Stimulated activated CD4-positive, alpha-beta T cell treated with anti-CD3 and anti-CD28 coated beads, Interleukin-2, amount 100 ng/mL, for 24 hours (primary cell): ENCODE data around the gene UBAC2.
"Not testable (repeated sequence)": the region's sequence is repeated elsewhere in the genome, so short reads cannot be mapped to it uniquely, and the experiment has no call there.

Experiments
- DNase-seq, 2 donors: peaks; one replicate each; pipeline ENCODE4 v3.0.0-alpha.2; 2020

The UBAC2 gene

GRCh38 chr13:99215184-99215830 is 14.7 kb downstream of the UBAC2 start:
- peak; percentile 57 to 58 for DNase-seq

- DNase-seq = peak; percentile 30 to 34
These were observed 16.9 kb downstream of the UBAC2 start for GRCh38 chr13:99217461-99218110.

- DNase-seq = peak in 1 of 2 donors; percentile 16
These were observed 17.5 kb downstream of the UBAC2 start for GRCh38 chr13:99218126-99218525.

GRCh38 chr13:99218545-99218944 is 17.9 kb downstream of the UBAC2 start:
- peak in 1 of 2 donors; percentile 16 for DNase-seq

- DNase-seq = peak; percentile 40 to 50
These were observed 18.3 kb downstream of the UBAC2 start for GRCh38 chr13:99218969-99219368.

GRCh38 chr13:99220199-99220935 is 19.7 kb downstream of the UBAC2 start:
- DNase-seq = peak in 1 of 2 donors; percentile 15

GRCh38 chr13:99221567-99222239 is 21.0 kb downstream of the UBAC2 start:
- DNase-seq = peak in 1 of 2 donors; percentile 15

GRCh38 chr13:99223587-99223986 is 22.9 kb downstream of the UBAC2 start:
- no peak for DNase-seq

GRCh38 chr13:99224021-99224420 is 23.4 kb downstream of the UBAC2 start:
- DNase-seq = no peak

GRCh38 chr13:99225078-99225477 is 24.4 kb downstream of the UBAC2 start:
- no peak for DNase-seq

- DNase-seq = no peak
These were observed 25.9 kb downstream of the UBAC2 start for GRCh38 chr13:99226513-99226912.

- no peak for DNase-seq
These were observed 26.8 kb downstream of the UBAC2 start for GRCh38 chr13:99227331-99227900.

GRCh38 chr13:99227909-99228688 is 27.4 kb downstream of the UBAC2 start:
- no peak for DNase-seq

- DNase-seq = no peak
These were observed 28.4 kb downstream of the UBAC2 start for GRCh38 chr13:99228737-99229691.

GRCh38 chr13:99230588-99230987 is 29.9 kb downstream of the UBAC2 start:
- DNase-seq = not testable (repeated sequence)

- DNase-seq = no peak
These were observed 30.3 kb downstream of the UBAC2 start for GRCh38 chr13:99230991-99231390.

GRCh38 chr13:99231721-99232120 is 31.1 kb downstream of the UBAC2 start:
- DNase-seq = no peak

- peak in 1 of 2 donors; percentile 53 for DNase-seq
These were observed 37.5 kb downstream of the UBAC2 start for GRCh38 chr13:99237981-99238662.

- no peak for DNase-seq
These were observed 45.4 kb downstream of the UBAC2 start for GRCh38 chr13:99246100-99246499.

- DNase-seq = not testable (repeated sequence)
These were observed 48.5 kb downstream of the UBAC2 start for GRCh38 chr13:99249178-99249577.
